Type B pancreatic cell (in vitro differentiated cells): ENCODE results near the gene TIAM2. TPM values are rescaled to one million over a fixed set of nuclear protein-coding genes. Genes with fewer than 3 reads are reported as not detected.

ENCODE experiments used
- DNase-seq: peaks from one replicate; pipeline ENCODE4 v3.0.0; 2021; ENCODE audit warnings: mixed read lengths; ENCODE audit not compliant: unreplicated experiment; ENCODE audit errors: extremely low spot score
- H3K27ac Mint-ChIP-seq: 2 replicates; pipeline ENCODE4 v1.8.0; 2021; ENCODE audit warnings: mild to moderate bottlenecking, mixed read lengths
- H3K27me3 Mint-ChIP-seq: 2 replicates; pipeline ENCODE4 v1.8.0; 2021; ENCODE audit warnings: mixed read lengths
- H3K36me3 Mint-ChIP-seq: 2 replicates; pipeline ENCODE4 v1.8.0; 2021; ENCODE audit warnings: mixed read lengths
- H3K4me1 Mint-ChIP-seq: one replicate; pipeline ENCODE4 v1.8.0; 2021; ENCODE audit warnings: mixed read lengths; ENCODE audit not compliant: unreplicated experiment
- H3K4me3 Mint-ChIP-seq: 2 replicates; pipeline ENCODE4 v1.8.0; 2021; ENCODE audit warnings: mild to moderate bottlenecking, mixed read lengths
- H3K9me3 Mint-ChIP-seq: 2 replicates; pipeline ENCODE4 v1.8.0; 2021; ENCODE audit warnings: mixed read lengths
- total RNA-seq: library from RNA; stranded (reverse); gene quantifications from 2 replicates; pipeline ENCODE4 v1.2.1, GENCODE V29; 2021; ENCODE audit warnings: low replicate concordance
- TF ChIP-seq, protein P1 (sequence below): fragments of 200-600 bp; sonication (generic); conservative IDR thresholded peaks from 2 replicates; pipeline ENCODE4 v1.5.0; 2021; ENCODE audit warnings: antibody characterized with exemption, mild to moderate bottlenecking

Gene TIAM2
- total RNA-seq, 1 donor from 2014 or later, result 13.5 TPM

- Mint-ChIP-seq H3K27me3 (no peaks in the 10 kb centered on the region), H3K27ac (peak overlapping the region; percentile 50), H3K4me1 (peaks cover 42% of the 10 kb centered on the region), H3K9me3 (no peaks in the 10 kb centered on the region), H3K4me3 (no peak overlapping the region), H3K36me3 (no peaks in the 10 kb centered on the region)
- DNase-seq, result no peak
- TF ChIP-seq, protein P1, sequence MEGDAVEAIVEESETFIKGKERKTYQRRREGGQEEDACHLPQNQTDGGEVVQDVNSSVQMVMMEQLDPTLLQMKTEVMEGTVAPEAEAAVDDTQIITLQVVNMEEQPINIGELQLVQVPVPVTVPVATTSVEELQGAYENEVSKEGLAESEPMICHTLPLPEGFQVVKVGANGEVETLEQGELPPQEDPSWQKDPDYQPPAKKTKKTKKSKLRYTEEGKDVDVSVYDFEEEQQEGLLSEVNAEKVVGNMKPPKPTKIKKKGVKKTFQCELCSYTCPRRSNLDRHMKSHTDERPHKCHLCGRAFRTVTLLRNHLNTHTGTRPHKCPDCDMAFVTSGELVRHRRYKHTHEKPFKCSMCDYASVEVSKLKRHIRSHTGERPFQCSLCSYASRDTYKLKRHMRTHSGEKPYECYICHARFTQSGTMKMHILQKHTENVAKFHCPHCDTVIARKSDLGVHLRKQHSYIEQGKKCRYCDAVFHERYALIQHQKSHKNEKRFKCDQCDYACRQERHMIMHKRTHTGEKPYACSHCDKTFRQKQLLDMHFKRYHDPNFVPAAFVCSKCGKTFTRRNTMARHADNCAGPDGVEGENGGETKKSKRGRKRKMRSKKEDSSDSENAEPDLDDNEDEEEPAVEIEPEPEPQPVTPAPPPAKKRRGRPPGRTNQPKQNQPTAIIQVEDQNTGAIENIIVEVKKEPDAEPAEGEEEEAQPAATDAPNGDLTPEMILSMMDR, result no peak
These were observed 82.7 kb downstream of the TIAM2 start for GRCh38 chr6:155077784-155078183.

DNA sequence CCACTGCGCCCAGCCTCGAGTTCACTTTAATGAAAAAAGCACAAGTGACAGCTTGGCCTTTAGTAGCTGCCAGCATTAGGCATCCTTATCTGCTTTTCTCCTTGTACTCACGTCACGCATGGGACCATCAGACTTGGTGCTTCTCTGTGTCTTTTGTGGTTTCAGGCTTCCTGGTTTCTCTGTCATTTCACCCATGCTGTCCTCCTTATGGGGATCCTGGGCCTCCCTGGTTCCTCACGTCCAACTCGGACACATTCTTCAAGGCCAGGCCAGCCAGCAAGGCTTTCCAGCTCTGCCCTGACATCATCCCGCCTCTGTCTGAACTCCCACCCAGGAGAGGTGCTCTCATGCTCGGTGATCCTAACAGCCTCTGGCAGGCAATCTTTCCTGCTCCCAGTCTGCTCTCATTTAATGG, 83.2 kb downstream of the TIAM2 start:
- Mint-ChIP-seq H3K4me3 (no peak overlapping the region), H3K9me3 (no peaks in the 10 kb centered on the region), H3K4me1 (peaks cover 42% of the 10 kb centered on the region), H3K27me3 (no peaks in the 10 kb centered on the region), H3K27ac (peak overlapping the region; percentile 50), H3K36me3 (no peaks in the 10 kb centered on the region)
- TF ChIP-seq, protein P1, result no peak
- DNase-seq, result no peak

DNA sequence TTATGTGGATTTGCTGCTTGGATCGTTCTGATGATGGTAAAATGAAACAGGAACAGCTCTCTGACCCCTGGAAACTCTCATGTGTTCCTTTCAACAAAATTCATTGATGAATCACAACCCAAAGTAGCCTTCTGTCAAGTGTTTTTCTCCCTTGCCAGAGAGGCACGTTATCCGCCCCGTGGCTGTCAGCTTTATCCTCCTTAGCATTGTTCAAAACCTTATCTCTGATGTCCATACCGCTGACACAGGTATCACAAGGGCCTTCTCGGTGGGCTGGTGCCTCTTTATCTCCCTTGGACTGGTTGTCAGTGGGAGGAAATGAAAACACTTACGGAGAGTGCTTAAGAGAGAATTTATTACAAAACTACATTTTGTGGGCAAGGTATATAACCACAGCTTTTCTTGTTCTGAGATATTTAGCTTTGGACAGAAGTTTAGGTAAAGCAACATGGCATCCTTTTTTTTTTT, 84.9 kb downstream of the TIAM2 start:
- no peak for DNase-seq
- peak overlapping the region; percentile 19 for H3K4me3 Mint-ChIP-seq
- no peaks in the 10 kb centered on the region for H3K36me3 Mint-ChIP-seq
- H3K27me3 Mint-ChIP-seq, result no peaks in the 10 kb centered on the region
- H3K27ac Mint-ChIP-seq, result peak overlapping the region; percentile 44
- H3K4me1 Mint-ChIP-seq, result peaks cover 51% of the 10 kb centered on the region
- TF ChIP-seq, protein P1, result no peak
- H3K9me3 Mint-ChIP-seq, result no peaks in the 10 kb centered on the region

DNA sequence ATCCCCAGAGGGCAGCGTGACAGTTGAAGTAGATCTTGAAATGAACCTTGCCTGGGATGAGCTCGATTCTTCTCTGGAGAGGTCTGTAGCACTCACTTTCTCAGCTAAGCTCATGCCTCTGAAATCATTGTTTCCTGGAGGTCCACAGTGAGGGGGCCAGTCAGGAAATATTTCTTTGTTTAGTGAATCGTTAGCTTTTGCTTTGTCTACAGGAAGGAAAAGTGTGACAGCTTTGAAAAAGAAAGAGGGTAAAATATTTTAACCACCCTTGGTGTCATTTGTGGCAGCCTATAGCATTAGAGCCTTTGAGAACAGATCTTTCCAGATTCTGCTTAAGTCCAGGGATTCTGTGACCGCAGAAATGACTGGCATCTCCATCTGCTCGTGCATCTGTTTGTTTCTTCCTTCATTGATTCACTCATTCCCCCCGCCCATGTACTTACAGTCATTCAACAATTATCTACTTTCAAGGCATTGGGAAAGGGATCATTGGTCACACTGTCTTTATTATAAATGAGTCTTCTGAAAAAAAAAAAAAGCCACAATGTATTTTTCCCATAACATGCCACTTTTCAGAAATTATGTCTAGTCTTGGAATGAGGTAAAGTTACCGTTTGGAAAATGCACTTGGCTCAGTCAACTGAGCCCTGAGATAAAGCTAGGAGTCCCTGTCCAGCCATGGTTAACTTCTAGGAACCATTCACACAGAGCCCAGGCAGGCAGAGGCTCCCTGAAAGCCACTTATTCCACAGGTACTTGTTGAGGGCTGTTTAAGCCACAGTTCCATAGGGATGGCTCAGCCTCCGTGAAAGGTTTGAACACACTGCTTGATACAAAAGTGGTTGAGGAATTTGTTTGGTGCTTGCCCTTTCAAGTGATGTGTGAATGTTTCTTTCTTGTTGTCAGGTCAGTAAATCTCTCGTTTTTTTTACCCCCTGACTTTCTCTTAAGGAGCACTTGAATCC, 86.0 kb downstream of the TIAM2 start:
- TF ChIP-seq, protein P1, result no peak
- Mint-ChIP-seq H3K27ac (no peak overlapping the region), H3K27me3 (no peaks in the 10 kb centered on the region), H3K36me3 (no peaks in the 10 kb centered on the region), H3K4me1 (peaks cover 58% of the 10 kb centered on the region), H3K9me3 (no peaks in the 10 kb centered on the region), H3K4me3 (no peak overlapping the region)
- no peak for DNase-seq

- DNase-seq, result no peak
- H3K27me3 Mint-ChIP-seq, result no peaks in the 10 kb centered on the region
- TF ChIP-seq, protein P1, result no peak
- no peaks in the 10 kb centered on the region for H3K9me3 Mint-ChIP-seq
- peak overlapping the region; percentile 99 for H3K27ac Mint-ChIP-seq
- peaks cover 34% of the 10 kb centered on the region for H3K4me1 Mint-ChIP-seq
- no peaks in the 10 kb centered on the region for H3K36me3 Mint-ChIP-seq
- H3K4me3 Mint-ChIP-seq, result no peak overlapping the region
These were observed 89.5 kb downstream of the TIAM2 start for GRCh38 chr6:155084431-155085123.
